A549 (cell line): ENCODE data around the gene PSMB11. TPM values are rescaled to one million over a fixed set of nuclear protein-coding genes. Genes with fewer than 3 reads are reported as not detected.

Experiments used
- ATAC-seq, 2 experiments: fragments of 200-7000 bp in 1 of 2; fragments of >200 bp in 1 of 2; cut with Nextera tagmentation in 1 of 2; cut with Tn5 transposase in 1 of 2; 3 replicates each; pipeline versions ENCODE4 v1.8.0 to v1.9.1; 2018 to 2020; ENCODE audit warnings: mild to moderate bottlenecking in 1 of 2, moderate library complexity in 1 of 2
- CTCF ChIA-PET: fragments of 300-600 bp; sonication (Branson Sonifier 250); formaldehyde crosslinking; extraction: SDS; loops from one replicate; lab custom pipeline; 2021; ENCODE audit warnings: antibody characterized with exemption, inconsistent platforms; lab: Yijun Ruan, JAX
- POLR2A ChIA-PET: fragments of 350-600 bp; formaldehyde crosslinking; extraction: SDS; loops from one replicate; lab custom pipeline; 2021; ENCODE audit warnings: antibody characterized with exemption, inconsistent platforms; lab: Yijun Ruan, JAX
- DNase-seq, 2 experiments: peaks; one replicate each; pipeline versions ENCODE4 v3.0.0 to v3.0.0-alpha.2; 2011 to 2016; ENCODE audit warnings: low read depth in 1 of 2, low spot score in 1 of 2
- FAIRE-seq: peaks from 2 replicates; lab custom pipeline; 2011; peaks lifted over from hg19 to GRCh38; lab: Jason Lieb, UNC
- H3K27ac ChIP-seq, 2 experiments: fragments of >200 bp; sonication (Bioruptor Twin); formaldehyde crosslinking; 3 replicates each; pipeline ENCODE4 v1.5.1; 2016 to 2017
- H3K4me1 ChIP-seq: fragments of >200 bp; sonication (Bioruptor Twin); formaldehyde crosslinking; 3 replicates; pipeline ENCODE4 v1.6.1; 2016
- H3K4me2 ChIP-seq: fragments of >200 bp; sonication (Bioruptor Twin); formaldehyde crosslinking; 3 replicates; pipeline ENCODE4 v1.6.1; 2016
- H3K4me3 ChIP-seq: fragments of >200 bp; sonication (Bioruptor Twin); formaldehyde crosslinking; 3 replicates; pipeline ENCODE4 v1.5.1; 2016
- H3K9me3 ChIP-seq: fragments of >200 bp; sonication (Bioruptor Twin); formaldehyde crosslinking; 3 replicates; pipeline ENCODE4 v1.6.1; 2016
- BHLHE40 ChIP-seq: IDR thresholded peaks from 2 replicates; pipeline ENCODE4 v1.6.1; 2012; ENCODE audit warnings: low read depth, low read length, inconsistent platforms
- CBX8 ChIP-seq: fragments of 200-600 bp; sonication (generic); IDR thresholded peaks from 2 replicates; pipeline ENCODE4 v1.6.1; 2016
- CEBPB ChIP-seq, 2 experiments: fragments of >200 bp in 1 of 2; sonication (Bioruptor Twin) in 1 of 2; formaldehyde crosslinking in 1 of 2; IDR thresholded peaks; 2 replicates each; pipeline ENCODE4 v1.6.1; 2012 to 2016
- CHD2 ChIP-seq: fragments of 150-350 bp; IDR thresholded peaks from 2 replicates; pipeline ENCODE4 v1.6.1; 2014; ENCODE audit warnings: low read length; ENCODE audit not compliant: partially characterized antibody
- CHD4 ChIP-seq: fragments of 200-600 bp; sonication (generic); IDR thresholded peaks from 2 replicates; pipeline ENCODE4 v1.6.1; 2016; ENCODE audit warnings: antibody characterized with exemption, mild to moderate bottlenecking, borderline replicate concordance
- EHF ChIP-seq: fragments of 250-450 bp; sonication (Bioruptor Pico); IDR thresholded peaks from 2 replicates; pipeline ENCODE4 v1.5.0; 2020; ENCODE audit warnings: mild to moderate bottlenecking
- ESRRA ChIP-seq: fragments of 150-350 bp; IDR thresholded peaks from 2 replicates; pipeline ENCODE4 v1.6.1; 2014; ENCODE audit warnings: mild to moderate bottlenecking, low read length, borderline replicate concordance
- FOSB ChIP-seq: fragments of 250-450 bp; sonication (Bioruptor Pico); IDR thresholded peaks from 2 replicates; pipeline ENCODE4 v1.5.0; 2020; ENCODE audit warnings: mild to moderate bottlenecking, moderate library complexity
- FOSL2 ChIP-seq, 2 experiments: fragments of 450-650 bp in 1 of 2; fragments of >200 bp in 1 of 2; sonication (Bioruptor Twin) in 1 of 2; formaldehyde crosslinking; IDR thresholded peaks; 2 replicates each; pipeline versions ENCODE4 v1.5.0 to v1.6.1; 2016 to 2020; ENCODE audit warnings: mild to moderate bottlenecking in 1 of 2, moderate library complexity in 1 of 2
- FOXS1 ChIP-seq: fragments of 250-450 bp; sonication (Bioruptor Pico); IDR thresholded peaks from 2 replicates; pipeline ENCODE4 v1.5.0; 2020; ENCODE audit warnings: mild to moderate bottlenecking, moderate library complexity
- GATA3 ChIP-seq: IDR thresholded peaks from 2 replicates; pipeline ENCODE4 v1.6.1; 2012; ENCODE audit warnings: borderline replicate concordance
- HDAC2 ChIP-seq: fragments of 200-600 bp; sonication (generic); IDR thresholded peaks from 2 replicates; pipeline ENCODE4 v1.6.1; 2016
- HEYL ChIP-seq: fragments of 250-450 bp; sonication (Bioruptor Pico); IDR thresholded peaks from 2 replicates; pipeline ENCODE4 v1.8.0; 2021; ENCODE audit warnings: mild to moderate bottlenecking, moderate library complexity
- HOXA7 ChIP-seq: fragments of 250-450 bp; sonication (Bioruptor Pico); IDR thresholded peaks from 2 replicates; pipeline ENCODE4 v1.5.0; 2020; ENCODE audit warnings: mild to moderate bottlenecking, moderate library complexity
- KDM1A ChIP-seq: fragments of 200-600 bp; sonication (generic); IDR thresholded peaks from 2 replicates; pipeline ENCODE4 v1.6.1; 2016; ENCODE audit warnings: low read depth, mild to moderate bottlenecking
- KDM5A ChIP-seq: fragments of 200-600 bp; sonication (generic); IDR thresholded peaks from 2 replicates; pipeline ENCODE4 v1.6.1; 2016; ENCODE audit warnings: antibody characterized with exemption, mild to moderate bottlenecking
- MAZ ChIP-seq: fragments of 150-350 bp; IDR thresholded peaks from 2 replicates; pipeline ENCODE4 v1.6.1; 2014; ENCODE audit warnings: antibody characterized with exemption, low read depth, low read length, borderline replicate concordance
- PBX3 ChIP-seq: IDR thresholded peaks from 2 replicates; pipeline ENCODE4 v1.6.1; 2012
- PHF8 ChIP-seq: fragments of 200-600 bp; sonication (generic); IDR thresholded peaks from 2 replicates; pipeline ENCODE4 v1.6.1; 2016; ENCODE audit warnings: low read depth, mild to moderate bottlenecking, antibody characterized with exemption, moderate library complexity, borderline replicate concordance
- POLR2A ChIP-seq: IDR thresholded peaks from 2 replicates; pipeline ENCODE4 v1.6.1; 2012; ENCODE audit warnings: mild to moderate bottlenecking, low read length
- POLR2AphosphoS2 ChIP-seq: conservative IDR thresholded peaks from 2 replicates; pipeline ENCODE4 v1.6.1; 2012; ENCODE audit warnings: low read length, improper control_type of control experiment, inconsistent platforms
- RCOR1 ChIP-seq: fragments of 150-350 bp; IDR thresholded peaks from 2 replicates; pipeline ENCODE4 v1.6.1; 2014; ENCODE audit warnings: antibody characterized with exemption, low read length, low read depth
- REST ChIP-seq: fragments of 200-600 bp; sonication (generic); IDR thresholded peaks from 2 replicates; pipeline ENCODE4 v1.6.1; 2016; ENCODE audit warnings: antibody characterized with exemption, mild to moderate bottlenecking, moderate library complexity
- TFCP2L1 ChIP-seq: fragments of 250-450 bp; sonication (Bioruptor Pico); IDR thresholded peaks from 2 replicates; pipeline ENCODE4 v1.5.0; 2021; ENCODE audit warnings: mild to moderate bottlenecking
- TP53 ChIP-seq: fragments of 250-450 bp; sonication (Bioruptor Pico); IDR thresholded peaks from 2 replicates; pipeline ENCODE4 v1.5.0; 2021; ENCODE audit warnings: mild to moderate bottlenecking, moderate library complexity
- USF2 ChIP-seq: fragments of 450-650 bp; IDR thresholded peaks from 2 replicates; pipeline ENCODE4 v1.6.1; 2014; ENCODE audit warnings: antibody characterized with exemption
- ZNF302 ChIP-seq: fragments of 250-450 bp; sonication (Bioruptor Pico); IDR thresholded peaks from 2 replicates; pipeline ENCODE4 v1.9.0; 2021; ENCODE audit warnings: inconsistent platforms, mild to moderate bottlenecking, moderate library complexity
- ZSCAN20 ChIP-seq: fragments of 250-450 bp; sonication (Bioruptor Pico); IDR thresholded peaks from 2 replicates; pipeline ENCODE4 v1.8.0; 2022; ENCODE audit warnings: mild to moderate bottlenecking, moderate library complexity
- WGBS: methylation state at CpG from one replicate; pipeline ENCODE4 v1.1.6; 2017; ENCODE audit errors: missing lambda C conversion rate; 5-methylcytosine and 5-hydroxymethylcytosine counted together
- polyA plus RNA-seq, 4 experiments: library from polyadenylated mRNA; depleted of rRNA in 3 of 4; stranded (reverse); fragments of >200 nt; fragmentation: RNase III in 1 of 4; extraction: RNeasy Plus Mini Kit Qiagen cat#74134 plus additional on column Dnase treatment in 1 of 4; gene quantifications; 2 replicates in 3 of 4; 3 replicates in 1 of 4; pipeline ENCODE4 v1.2.3, GENCODE V29; 2011 to 2017

The PSMB11 gene
- polyA plus RNA-seq, 2 of the 4 experiments (the other 2 are of a cell fraction): not detected

- TF ChIP-seq PHF8 (no peak), FOSL2 (IDR thresholded peaks at IDR 0.05) (no peak), FOSL2 (CRISPR knock-in tag; IDR thresholded peaks at IDR 0.05) (no peak), HOXA7 (CRISPR knock-in tag) (no peak), BHLHE40 (no peak), POLR2A (no peak), USF2 (no peak)
Measured at GRCh38 chr14:23017091-23017490, 24.9 kb upstream of the PSMB11 start (continued).

- Histone ChIP-seq H3K9me3 (no peaks in the 10 kb centered on the region), H3K4me1 (no peaks in the 10 kb centered on the region), H3K27ac (no peak overlapping the region), H3K4me2 (no peak overlapping the region), H3K4me3 (no peak overlapping the region)
- CTCF ChIA-PET: interaction anchor here (1.8 to 9.1 kb wide), 4 partner anchors 9 to 31 kb away, joined by 4 to 55 read pairs (median 31); no protein-coding TSS in a partner anchor
- TF ChIP-seq CHD4 (no peak), REST (no peak), CEBPB (IDR thresholded peaks at IDR 0.05) (no peak), TFCP2L1 (CRISPR knock-in tag) (no peak), HDAC2 (no peak), EHF (CRISPR knock-in tag) (no peak), MAZ (no peak), ZNF302 (CRISPR knock-in tag) (no peak)
- FAIRE-seq (no peak), ATAC-seq (no peak), DNase-seq (no peak)
- POLR2A ChIA-PET: no interaction called here
Measured at GRCh38 chr14:23018107-23018506, 23.9 kb upstream of the PSMB11 start.

GRCh38 chr14:23020143-23021128 lies 21.6 kb upstream of the PSMB11 start:
- no peak overlapping the region for H3K27ac ChIP-seq
- CTCF ChIA-PET: interaction anchor here (0.8 to 4.2 kb wide), 11 partner anchors 8 to 91 kb away, joined by 3 to 19 read pairs (median 5); partner anchors contain the start of gene CDH24
- POLR2A ChIA-PET: no interaction called here
- no peaks in the 10 kb centered on the region for H3K4me1 ChIP-seq
- no peak for FAIRE-seq
- 87% methylated on average over 7 of the region's 7 CpGs for WGBS
- no peak overlapping the region for H3K4me2 ChIP-seq
- peak in 1 of 2 experiments; percentile 26; a peak in 2 of 6 replicates for ATAC-seq
- H3K4me3 ChIP-seq: no peak overlapping the region
- TF ChIP-seq GATA3 (no peak), ZSCAN20 (no peak), HEYL (CRISPR knock-in tag) (no peak), KDM1A (no peak), PBX3 (no peak), CBX8 (no peak), USF2 (no peak), POLR2A (no peak), CHD2 (no peak), KDM5A (no peak), TP53 (CRISPR knock-in tag) (no peak), ESRRA (no peak), POLR2AphosphoS2 (no peak), FOSB (CRISPR knock-in tag) (no peak), FOXS1 (CRISPR knock-in tag) (no peak), RCOR1 (no peak), HDAC2 (no peak)
- no peaks in the 10 kb centered on the region for H3K9me3 ChIP-seq
- no peak for DNase-seq
